H1 (cell line): ENCODE data around the gene ZNF687. TPM values are rescaled to one million over a fixed set of nuclear protein-coding genes. Genes with fewer than 3 reads are reported as not detected.

Source experiments
- BCL11A ChIP-seq, 2 experiments: IDR thresholded peaks; one replicate each; pipeline ENCODE4 v1.6.1; 2011; ENCODE audit warnings: low read depth in 2 of 2, low read length in 2 of 2, mild to moderate bottlenecking in 2 of 2
- CBX8 ChIP-seq: fragments of 300-800, 300-1000 bp; sonication (generic); IDR thresholded peaks from 2 replicates; pipeline ENCODE4 v1.7.1; 2016; ENCODE audit warnings: low read depth, low read length, borderline replicate concordance
- CEBPB ChIP-seq: IDR thresholded peaks from 2 replicates; pipeline ENCODE4 v1.6.1; 2012; ENCODE audit warnings: low read depth, low read length
- EP300 ChIP-seq, 2 experiments: IDR thresholded peaks; 1 replicate in 1 of 2; 2 replicates in 1 of 2; pipeline ENCODE4 v1.6.1; 2011 to 2012; ENCODE audit warnings: low read depth in 2 of 2, low read length in 2 of 2, mild to moderate bottlenecking in 2 of 2, borderline replicate concordance in 1 of 2, inconsistent platforms in 1 of 2, moderate library complexity in 1 of 2
- RFX5 ChIP-seq: IDR thresholded peaks from 2 replicates; pipeline ENCODE4 v1.6.1; 2011; ENCODE audit warnings: low read depth, low read length, improper control_type of control experiment, borderline replicate concordance
- RNF2 ChIP-seq: fragments of 200-900, 300-1000 bp; sonication (generic); IDR thresholded peaks from 2 replicates; pipeline ENCODE4 v1.7.1; 2016; ENCODE audit warnings: borderline replicate concordance, low read depth, mild to moderate bottlenecking, antibody characterized with exemption, low read length; ENCODE audit not compliant: poor library complexity, severe bottlenecking; ENCODE audit errors: missing control alignments
- SP1 ChIP-seq: IDR thresholded peaks from 2 replicates; pipeline ENCODE4 v1.6.1; 2011; ENCODE audit warnings: low read depth, low read length
- SP2 ChIP-seq: IDR thresholded peaks from 2 replicates; pipeline ENCODE4 v1.6.1; 2012; ENCODE audit warnings: mild to moderate bottlenecking, low read length, inconsistent platforms
- SP4 ChIP-seq: IDR thresholded peaks from 2 replicates; pipeline ENCODE4 v1.6.1; 2012; ENCODE audit warnings: low read length, inconsistent platforms
- TBP ChIP-seq: IDR thresholded peaks from 2 replicates; pipeline ENCODE4 v1.6.1; 2011; ENCODE audit warnings: low read depth, low read length, improper control_type of control experiment
- polyA plus RNA-seq, 7 experiments: library from polyadenylated mRNA; depleted of rRNA in 3 of 7; stranded (reverse) in 5 of 7; unstranded in 2 of 7; fragments of >200 nt in 5 of 7; fragments of 200-250 nt in 2 of 7; gene quantifications; 1 replicate in 5 of 7; 2 replicates in 1 of 7; 4 replicates in 1 of 7; pipeline versions ENCODE4 v1.2.1 to v1.2.3, GENCODE V29; 2011 to 2013; ENCODE audit warnings: missing spikeins in 2 of 7, mixed read lengths in 2 of 7
- total RNA-seq: library from RNA; stranded (reverse); fragmentation: NEBNext Ultra II Directional; extraction: Animal tissue kit (Norgen Biotek cat#: 25700); gene quantifications from 2 replicates; pipeline ENCODE4 v1.2.1, GENCODE V29; 2021
- TF ChIP-seq, protein P1 (sequence below): fragments of 300-600 bp; sonication (generic); IDR thresholded peaks from 2 replicates; pipeline ENCODE4 v1.7.1; 2012; ENCODE audit warnings: low read length, moderate library complexity, mild to moderate bottlenecking, inconsistent platforms; ENCODE audit not compliant: insufficient replicate concordance

The ZNF687 gene
- total and polyA plus RNA-seq, 2 of the 8 experiments (the other 6 are each of a cell fraction or from before 2014, with no cell fraction given): 45.9 to 69.9 TPM

DNA sequence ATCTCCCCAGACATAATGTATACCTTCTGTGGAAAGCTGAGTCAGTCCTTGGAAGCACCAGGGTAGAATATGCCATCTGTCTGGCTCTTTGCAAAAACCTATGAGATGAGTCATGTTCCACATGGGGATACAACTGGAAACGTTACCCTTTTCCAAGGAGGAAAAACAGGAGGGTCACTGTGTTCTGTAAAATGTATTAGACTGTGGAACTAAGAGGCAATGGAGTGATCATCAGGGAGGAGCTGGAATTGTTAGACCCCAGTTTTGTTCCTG lies 43.7 kb upstream of the ZNF687 start (continued):
- TF ChIP-seq, protein P1, sequence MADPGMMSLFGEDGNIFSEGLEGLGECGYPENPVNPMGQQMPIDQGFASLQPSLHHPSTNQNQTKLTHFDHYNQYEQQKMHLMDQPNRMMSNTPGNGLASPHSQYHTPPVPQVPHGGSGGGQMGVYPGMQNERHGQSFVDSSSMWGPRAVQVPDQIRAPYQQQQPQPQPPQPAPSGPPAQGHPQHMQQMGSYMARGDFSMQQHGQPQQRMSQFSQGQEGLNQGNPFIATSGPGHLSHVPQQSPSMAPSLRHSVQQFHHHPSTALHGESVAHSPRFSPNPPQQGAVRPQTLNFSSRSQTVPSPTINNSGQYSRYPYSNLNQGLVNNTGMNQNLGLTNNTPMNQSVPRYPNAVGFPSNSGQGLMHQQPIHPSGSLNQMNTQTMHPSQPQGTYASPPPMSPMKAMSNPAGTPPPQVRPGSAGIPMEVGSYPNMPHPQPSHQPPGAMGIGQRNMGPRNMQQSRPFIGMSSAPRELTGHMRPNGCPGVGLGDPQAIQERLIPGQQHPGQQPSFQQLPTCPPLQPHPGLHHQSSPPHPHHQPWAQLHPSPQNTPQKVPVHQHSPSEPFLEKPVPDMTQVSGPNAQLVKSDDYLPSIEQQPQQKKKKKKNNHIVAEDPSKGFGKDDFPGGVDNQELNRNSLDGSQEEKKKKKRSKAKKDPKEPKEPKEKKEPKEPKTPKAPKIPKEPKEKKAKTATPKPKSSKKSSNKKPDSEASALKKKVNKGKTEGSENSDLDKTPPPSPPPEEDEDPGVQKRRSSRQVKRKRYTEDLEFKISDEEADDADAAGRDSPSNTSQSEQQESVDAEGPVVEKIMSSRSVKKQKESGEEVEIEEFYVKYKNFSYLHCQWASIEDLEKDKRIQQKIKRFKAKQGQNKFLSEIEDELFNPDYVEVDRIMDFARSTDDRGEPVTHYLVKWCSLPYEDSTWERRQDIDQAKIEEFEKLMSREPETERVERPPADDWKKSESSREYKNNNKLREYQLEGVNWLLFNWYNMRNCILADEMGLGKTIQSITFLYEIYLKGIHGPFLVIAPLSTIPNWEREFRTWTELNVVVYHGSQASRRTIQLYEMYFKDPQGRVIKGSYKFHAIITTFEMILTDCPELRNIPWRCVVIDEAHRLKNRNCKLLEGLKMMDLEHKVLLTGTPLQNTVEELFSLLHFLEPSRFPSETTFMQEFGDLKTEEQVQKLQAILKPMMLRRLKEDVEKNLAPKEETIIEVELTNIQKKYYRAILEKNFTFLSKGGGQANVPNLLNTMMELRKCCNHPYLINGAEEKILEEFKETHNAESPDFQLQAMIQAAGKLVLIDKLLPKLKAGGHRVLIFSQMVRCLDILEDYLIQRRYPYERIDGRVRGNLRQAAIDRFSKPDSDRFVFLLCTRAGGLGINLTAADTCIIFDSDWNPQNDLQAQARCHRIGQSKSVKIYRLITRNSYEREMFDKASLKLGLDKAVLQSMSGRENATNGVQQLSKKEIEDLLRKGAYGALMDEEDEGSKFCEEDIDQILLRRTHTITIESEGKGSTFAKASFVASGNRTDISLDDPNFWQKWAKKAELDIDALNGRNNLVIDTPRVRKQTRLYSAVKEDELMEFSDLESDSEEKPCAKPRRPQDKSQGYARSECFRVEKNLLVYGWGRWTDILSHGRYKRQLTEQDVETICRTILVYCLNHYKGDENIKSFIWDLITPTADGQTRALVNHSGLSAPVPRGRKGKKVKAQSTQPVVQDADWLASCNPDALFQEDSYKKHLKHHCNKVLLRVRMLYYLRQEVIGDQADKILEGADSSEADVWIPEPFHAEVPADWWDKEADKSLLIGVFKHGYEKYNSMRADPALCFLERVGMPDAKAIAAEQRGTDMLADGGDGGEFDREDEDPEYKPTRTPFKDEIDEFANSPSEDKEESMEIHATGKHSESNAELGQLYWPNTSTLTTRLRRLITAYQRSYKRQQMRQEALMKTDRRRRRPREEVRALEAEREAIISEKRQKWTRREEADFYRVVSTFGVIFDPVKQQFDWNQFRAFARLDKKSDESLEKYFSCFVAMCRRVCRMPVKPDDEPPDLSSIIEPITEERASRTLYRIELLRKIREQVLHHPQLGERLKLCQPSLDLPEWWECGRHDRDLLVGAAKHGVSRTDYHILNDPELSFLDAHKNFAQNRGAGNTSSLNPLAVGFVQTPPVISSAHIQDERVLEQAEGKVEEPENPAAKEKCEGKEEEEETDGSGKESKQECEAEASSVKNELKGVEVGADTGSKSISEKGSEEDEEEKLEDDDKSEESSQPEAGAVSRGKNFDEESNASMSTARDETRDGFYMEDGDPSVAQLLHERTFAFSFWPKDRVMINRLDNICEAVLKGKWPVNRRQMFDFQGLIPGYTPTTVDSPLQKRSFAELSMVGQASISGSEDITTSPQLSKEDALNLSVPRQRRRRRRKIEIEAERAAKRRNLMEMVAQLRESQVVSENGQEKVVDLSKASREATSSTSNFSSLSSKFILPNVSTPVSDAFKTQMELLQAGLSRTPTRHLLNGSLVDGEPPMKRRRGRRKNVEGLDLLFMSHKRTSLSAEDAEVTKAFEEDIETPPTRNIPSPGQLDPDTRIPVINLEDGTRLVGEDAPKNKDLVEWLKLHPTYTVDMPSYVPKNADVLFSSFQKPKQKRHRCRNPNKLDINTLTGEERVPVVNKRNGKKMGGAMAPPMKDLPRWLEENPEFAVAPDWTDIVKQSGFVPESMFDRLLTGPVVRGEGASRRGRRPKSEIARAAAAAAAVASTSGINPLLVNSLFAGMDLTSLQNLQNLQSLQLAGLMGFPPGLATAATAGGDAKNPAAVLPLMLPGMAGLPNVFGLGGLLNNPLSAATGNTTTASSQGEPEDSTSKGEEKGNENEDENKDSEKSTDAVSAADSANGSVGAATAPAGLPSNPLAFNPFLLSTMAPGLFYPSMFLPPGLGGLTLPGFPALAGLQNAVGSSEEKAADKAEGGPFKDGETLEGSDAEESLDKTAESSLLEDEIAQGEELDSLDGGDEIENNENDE: no peak
- TF ChIP-seq CEBPB: no peak
- TF ChIP-seq BCL11A (IDR thresholded peaks at IDR 0.05; ENCODE audit: low read depth in 2 of 2, low read length in 2 of 2): no peak
- TF ChIP-seq RNF2: no peak
- no peak for TF ChIP-seq SP4
- no peak for TF ChIP-seq TBP
- TF ChIP-seq EP300 (IDR thresholded peaks at IDR 0.05; ENCODE audit: borderline replicate concordance in 1 of 2, low read depth in 2 of 2, low read length in 2 of 2): no peak
- TF ChIP-seq SP2: no peak
- no peak for TF ChIP-seq SP1
- no peak for TF ChIP-seq CBX8
- TF ChIP-seq RFX5: no peak
